HepG2 (cell line): Measurements from ENCODE around the gene DMGDH.

Source experiments
- CENPT ChIP-seq: sonication (generic); formaldehyde crosslinking; IDR thresholded peaks from 2 replicates; pipeline ENCODE4 v1.8.0; 2022; ENCODE audit warnings: low read depth, mild to moderate bottlenecking, moderate library complexity, missing genetic modification reagents
- EP300 ChIP-seq, 3 experiments: sonication (generic) in 1 of 3; formaldehyde crosslinking in 1 of 3; IDR thresholded peaks; 2 replicates each; pipeline versions ENCODE4 v1.5.1 to v1.6.1; 2011 to 2020; ENCODE audit warnings: low read depth in 2 of 3, low read length in 2 of 3, borderline replicate concordance in 1 of 3, improper control_type of control experiment in 1 of 3, mild to moderate bottlenecking in 1 of 3, missing genetic modification reagents in 1 of 3, moderate library complexity in 1 of 3
- GATAD1 ChIP-seq: IDR thresholded peaks from 2 replicates; pipeline ENCODE4 v1.6.1; 2016; ENCODE audit warnings: missing genetic modification reagents, missing compliant biosample characterization
- HDAC2 ChIP-seq: sonication (generic); formaldehyde crosslinking; IDR thresholded peaks from 2 replicates; pipeline ENCODE4 v1.4.0; 2020; ENCODE audit warnings: missing genetic modification reagents
- MAFK ChIP-seq, 2 experiments: IDR thresholded peaks in 1 of 2; conservative IDR thresholded peaks in 1 of 2; 2 replicates each; pipeline ENCODE4 v1.6.1; 2011; ENCODE audit warnings: improper control_type of control experiment in 2 of 2, low read length in 2 of 2
- NR2F1 ChIP-seq, 2 experiments: fragments of 450-650 bp in 1 of 2; formaldehyde crosslinking in 1 of 2; IDR thresholded peaks; 2 replicates each; pipeline versions ENCODE4 v1.5.0 to v1.6.1; 2016 to 2020; ENCODE audit warnings: mild to moderate bottlenecking in 1 of 2, missing compliant biosample characterization in 1 of 2, missing genetic modification reagents in 1 of 2, moderate library complexity in 1 of 2
- POLR2A ChIP-seq, 2 experiments: IDR thresholded peaks; 2 replicates each; pipeline ENCODE4 v1.6.1; 2011; ENCODE audit warnings: low read depth in 2 of 2, low read length in 2 of 2, mild to moderate bottlenecking in 1 of 2, moderate library complexity in 1 of 2; ENCODE audit not compliant: insufficient read depth in 1 of 2
- TARDBP ChIP-seq: sonication (generic); formaldehyde crosslinking; IDR thresholded peaks from 2 replicates; pipeline ENCODE4 v1.8.0; 2022; ENCODE audit warnings: mild to moderate bottlenecking, missing genetic modification reagents
- YY1 ChIP-seq: IDR thresholded peaks from 2 replicates; pipeline ENCODE4 v1.6.1; 2011; ENCODE audit warnings: low read length, low read depth, moderate library complexity, mild to moderate bottlenecking; ENCODE audit not compliant: insufficient read depth, insufficient replicate concordance
- ZBTB21 ChIP-seq: sonication (generic); formaldehyde crosslinking; IDR thresholded peaks from 2 replicates; pipeline ENCODE4 v1.4.0; 2020; ENCODE audit warnings: missing genetic modification reagents
- ZMYM4 ChIP-seq: sonication (generic); formaldehyde crosslinking; IDR thresholded peaks from 2 replicates; pipeline ENCODE4 v1.8.1; 2023; ENCODE audit warnings: mild to moderate bottlenecking, missing genetic modification reagents
- ZNF788 ChIP-seq: sonication (generic); formaldehyde crosslinking; IDR thresholded peaks from 2 replicates; pipeline ENCODE4 v1.5.0; 2020; ENCODE audit warnings: mild to moderate bottlenecking, missing genetic modification reagents, borderline replicate concordance
- TF ChIP-seq, protein P1 (sequence below): sonication (generic); formaldehyde crosslinking; IDR thresholded peaks from 2 replicates; pipeline ENCODE4 v1.4.0; 2020; ENCODE audit warnings: missing genetic modification reagents
- TF ChIP-seq, protein P2 (sequence below): sonication (generic); formaldehyde crosslinking; IDR thresholded peaks from 2 replicates; pipeline ENCODE4 v1.4.0; 2020; ENCODE audit warnings: missing genetic modification reagents

DNA sequence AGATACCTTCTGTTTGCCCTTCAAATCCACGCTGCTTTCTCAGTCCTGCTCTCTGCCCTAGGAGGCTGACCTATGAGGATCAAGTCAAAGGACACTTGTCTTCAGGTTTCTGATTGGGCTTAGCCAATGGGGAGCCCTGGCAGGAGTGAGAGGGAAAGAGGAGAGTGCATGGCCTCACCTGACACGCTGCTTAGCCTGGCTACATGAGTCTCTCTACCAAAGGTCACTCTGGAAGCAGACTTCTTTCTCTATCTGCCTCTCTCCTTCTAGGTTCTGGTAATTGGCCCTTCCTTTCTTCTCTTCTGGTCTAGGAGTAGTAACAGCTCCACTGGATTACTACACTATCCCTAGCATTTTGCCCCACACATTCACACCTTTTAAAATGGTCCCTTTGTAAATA, 97.5 kb downstream of the DMGDH start:
- TF ChIP-seq ZBTB21 (CRISPR knock-in tag) (no peak), EP300 (IDR thresholded peaks at IDR 0.05; ENCODE audit: low read depth in 2 of 2, low read length in 2 of 2) (no peak), EP300 (CRISPR knock-in tag; IDR thresholded peaks at IDR 0.05; ENCODE audit: borderline replicate concordance) (no peak), GATAD1 (CRISPR knock-in tag) (no peak), YY1 (no peak), CENPT (CRISPR knock-in tag) (no peak), ZMYM4 (no peak), TARDBP (CRISPR knock-in tag) (no peak), HDAC2 (CRISPR knock-in tag) (no peak), MAFK (conservative IDR thresholded peaks at IDR 0.05 in 1 of 2, IDR thresholded peaks at IDR 0.05 in 1 of 2; ENCODE audit: low read length in 2 of 2) (no peak), POLR2A (IDR thresholded peaks at IDR 0.05; ENCODE audit: insufficient read depth in 1 of 2, low read depth in 2 of 2, low read length in 2 of 2) (no peak), ZNF788 (no peak), NR2F1 (CRISPR knock-in tag; IDR thresholded peaks at IDR 0.05) (no peak)
- TF ChIP-seq, protein P1, sequence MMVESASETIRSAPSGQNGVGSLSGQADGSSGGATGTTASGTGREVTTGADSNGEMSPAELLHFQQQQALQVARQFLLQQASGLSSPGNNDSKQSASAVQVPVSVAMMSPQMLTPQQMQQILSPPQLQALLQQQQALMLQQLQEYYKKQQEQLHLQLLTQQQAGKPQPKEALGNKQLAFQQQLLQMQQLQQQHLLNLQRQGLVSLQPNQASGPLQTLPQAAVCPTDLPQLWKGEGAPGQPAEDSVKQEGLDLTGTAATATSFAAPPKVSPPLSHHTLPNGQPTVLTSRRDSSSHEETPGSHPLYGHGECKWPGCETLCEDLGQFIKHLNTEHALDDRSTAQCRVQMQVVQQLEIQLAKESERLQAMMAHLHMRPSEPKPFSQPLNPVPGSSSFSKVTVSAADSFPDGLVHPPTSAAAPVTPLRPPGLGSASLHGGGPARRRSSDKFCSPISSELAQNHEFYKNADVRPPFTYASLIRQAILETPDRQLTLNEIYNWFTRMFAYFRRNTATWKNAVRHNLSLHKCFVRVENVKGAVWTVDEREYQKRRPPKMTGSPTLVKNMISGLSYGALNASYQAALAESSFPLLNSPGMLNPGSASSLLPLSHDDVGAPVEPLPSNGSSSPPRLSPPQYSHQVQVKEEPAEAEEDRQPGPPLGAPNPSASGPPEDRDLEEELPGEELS (CRISPR knock-in tag) = no peak
- TF ChIP-seq, protein P2, sequence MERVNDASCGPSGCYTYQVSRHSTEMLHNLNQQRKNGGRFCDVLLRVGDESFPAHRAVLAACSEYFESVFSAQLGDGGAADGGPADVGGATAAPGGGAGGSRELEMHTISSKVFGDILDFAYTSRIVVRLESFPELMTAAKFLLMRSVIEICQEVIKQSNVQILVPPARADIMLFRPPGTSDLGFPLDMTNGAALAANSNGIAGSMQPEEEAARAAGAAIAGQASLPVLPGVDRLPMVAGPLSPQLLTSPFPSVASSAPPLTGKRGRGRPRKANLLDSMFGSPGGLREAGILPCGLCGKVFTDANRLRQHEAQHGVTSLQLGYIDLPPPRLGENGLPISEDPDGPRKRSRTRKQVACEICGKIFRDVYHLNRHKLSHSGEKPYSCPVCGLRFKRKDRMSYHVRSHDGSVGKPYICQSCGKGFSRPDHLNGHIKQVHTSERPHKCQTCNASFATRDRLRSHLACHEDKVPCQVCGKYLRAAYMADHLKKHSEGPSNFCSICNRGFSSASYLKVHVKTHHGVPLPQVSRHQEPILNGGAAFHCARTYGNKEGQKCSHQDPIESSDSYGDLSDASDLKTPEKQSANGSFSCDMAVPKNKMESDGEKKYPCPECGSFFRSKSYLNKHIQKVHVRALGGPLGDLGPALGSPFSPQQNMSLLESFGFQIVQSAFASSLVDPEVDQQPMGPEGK (CRISPR knock-in tag) = no peak
